SHP77 treated with DMSO at 0.1 percent for 48 hours (cell line): ENCODE results near the gene PPP2R5D.

Source experiments
- DNase-seq: peaks from one replicate; lab custom pipeline; 2025; lab: John Stamatoyannopoulos, UW

The PPP2R5D gene

GRCh38 chr6:43059168-43060033, 75.0 kb downstream of the PPP2R5D start, which contains the start of the genes KLC4 and MRPL2:
KLC4 (plus strand) TSS chr6:43059631; CDS start chr6:43061336, 1,705 bp downstream.
MRPL2 (minus strand) TSS chr6:43059434; CDS start chr6:43059381, 53 bp downstream.
- DNase-seq: peak; percentile 96

GRCh38 chr6:43060034-43060754, 75.8 kb downstream of the PPP2R5D start:
- no peak for DNase-seq

- no peak for DNase-seq
Measured at GRCh38 chr6:43060755-43061633, 76.6 kb downstream of the PPP2R5D start.

GRCh38 chr6:43061861-43062260, 77.5 kb downstream of the PPP2R5D start:
- no peak for DNase-seq
